GM12873 (cell line): Measurements from ENCODE around the gene RGMA.

Experiments used
- TF ChIP-seq, protein P1 (sequence below): IDR thresholded peaks from 2 replicates; pipeline ENCODE4 v1.5.1; 2012; ENCODE audit warnings: low read depth, mild to moderate bottlenecking, moderate library complexity, low read length, control low read depth; ENCODE audit not compliant: insufficient read depth; ENCODE audit errors: missing control alignments

The RGMA gene

GRCh38 chr15:93052090-93052879, 36.7 kb downstream of the RGMA start:
- TF ChIP-seq, protein P1, sequence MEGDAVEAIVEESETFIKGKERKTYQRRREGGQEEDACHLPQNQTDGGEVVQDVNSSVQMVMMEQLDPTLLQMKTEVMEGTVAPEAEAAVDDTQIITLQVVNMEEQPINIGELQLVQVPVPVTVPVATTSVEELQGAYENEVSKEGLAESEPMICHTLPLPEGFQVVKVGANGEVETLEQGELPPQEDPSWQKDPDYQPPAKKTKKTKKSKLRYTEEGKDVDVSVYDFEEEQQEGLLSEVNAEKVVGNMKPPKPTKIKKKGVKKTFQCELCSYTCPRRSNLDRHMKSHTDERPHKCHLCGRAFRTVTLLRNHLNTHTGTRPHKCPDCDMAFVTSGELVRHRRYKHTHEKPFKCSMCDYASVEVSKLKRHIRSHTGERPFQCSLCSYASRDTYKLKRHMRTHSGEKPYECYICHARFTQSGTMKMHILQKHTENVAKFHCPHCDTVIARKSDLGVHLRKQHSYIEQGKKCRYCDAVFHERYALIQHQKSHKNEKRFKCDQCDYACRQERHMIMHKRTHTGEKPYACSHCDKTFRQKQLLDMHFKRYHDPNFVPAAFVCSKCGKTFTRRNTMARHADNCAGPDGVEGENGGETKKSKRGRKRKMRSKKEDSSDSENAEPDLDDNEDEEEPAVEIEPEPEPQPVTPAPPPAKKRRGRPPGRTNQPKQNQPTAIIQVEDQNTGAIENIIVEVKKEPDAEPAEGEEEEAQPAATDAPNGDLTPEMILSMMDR: peak; percentile 40

- TF ChIP-seq, protein P1: no peak
These were observed 37.5 kb downstream of the RGMA start for GRCh38 chr15:93051236-93052089.

- TF ChIP-seq, protein P1: no peak
These were observed 38.4 kb downstream of the RGMA start for GRCh38 chr15:93050648-93051047.

DNA sequence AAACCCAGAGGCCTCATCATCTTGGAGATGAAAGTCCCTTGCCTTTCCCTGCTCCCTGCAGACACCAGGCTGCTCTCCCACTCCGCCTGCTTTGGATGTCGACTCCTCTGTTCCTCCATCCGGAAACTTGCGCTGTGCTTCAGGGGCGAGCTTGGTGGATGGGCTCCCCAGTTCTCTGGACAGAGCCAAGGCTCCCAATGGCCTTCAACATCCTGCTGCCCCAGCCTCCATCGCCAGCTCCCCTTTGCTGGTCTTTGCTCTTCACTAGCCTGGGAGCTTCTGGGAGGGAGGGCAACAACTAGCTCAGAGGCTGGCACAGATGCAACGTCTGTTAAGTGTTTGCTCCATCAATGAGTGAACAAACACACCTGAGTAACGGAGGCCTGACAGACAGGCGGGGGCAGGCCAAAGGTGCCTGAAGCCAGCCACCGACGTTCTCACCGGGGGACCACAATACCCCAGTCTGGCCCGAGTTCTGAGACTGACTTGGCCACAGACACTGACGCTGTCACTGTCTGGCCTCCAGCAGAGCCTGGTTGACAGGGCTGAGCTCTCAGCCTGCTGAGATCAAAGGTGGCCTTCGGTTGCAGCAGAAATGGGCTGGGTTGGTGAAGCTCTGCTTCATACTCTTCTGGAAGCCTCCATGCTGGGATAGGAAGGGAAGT, 39.0 kb downstream of the RGMA start:
- TF ChIP-seq, protein P1: no peak

GRCh38 chr15:93049233-93049632, 39.8 kb downstream of the RGMA start:
- TF ChIP-seq, protein P1: no peak

- TF ChIP-seq, protein P1: no peak
These were observed 40.3 kb downstream of the RGMA start for GRCh38 chr15:93048759-93049161.

GRCh38 chr15:93048426-93048721, 40.6 kb downstream of the RGMA start:
- TF ChIP-seq, protein P1: no peak
